Measurements from ENCODE around the gene SLC12A4.

The SLC12A4 gene

GRCh38 chr16:67962135-67962534 lies 6.3 kb downstream of the SLC12A4 start:
- DNase-seq, result no peak

GRCh38 chr16:67961551-67961957 lies 6.9 kb downstream of the SLC12A4 start:
- no peak for DNase-seq

GRCh38 chr16:67959536-67960329 lies 8.7 kb downstream of the SLC12A4 start:
- DNase-seq, result no peak

GRCh38 chr16:67957622-67958021 lies 10.8 kb downstream of the SLC12A4 start:
- DNase-seq, result no peak

GRCh38 chr16:67954421-67955196 lies 13.8 kb downstream of the SLC12A4 start:
- no peak for DNase-seq

- DNase-seq, result no peak
These were observed 14.6 kb downstream of the SLC12A4 start for GRCh38 chr16:67953641-67954375.

- DNase-seq, result no peak
These were observed 17.0 kb downstream of the SLC12A4 start for GRCh38 chr16:67951485-67951884.

- no peak for DNase-seq
These were observed 18.0 kb downstream of the SLC12A4 start for GRCh38 chr16:67950335-67950843.

GRCh38 chr16:67949645-67950044 lies 18.8 kb downstream of the SLC12A4 start:
- DNase-seq, result no peak

GRCh38 chr16:67948015-67948414 lies 20.4 kb downstream of the SLC12A4 start:
- no peak for DNase-seq

- DNase-seq, result no peak
These were observed 21.4 kb downstream of the SLC12A4 start for GRCh38 chr16:67946966-67947558.

- no peak for DNase-seq
These were observed 22.3 kb downstream of the SLC12A4 start for GRCh38 chr16:67946128-67946569.

- no peak for DNase-seq
These were observed 23.0 kb downstream of the SLC12A4 start for GRCh38 chr16:67945392-67945933.

GRCh38 chr16:67944690-67945391 lies 23.6 kb downstream of the SLC12A4 start:
- no peak for DNase-seq

- no peak for DNase-seq
These were observed 24.6 kb downstream of the SLC12A4 start, which contains the start of gene LCAT for GRCh38 chr16:67943619-67944504. TSS of gene LCAT (minus strand) at chr16:67944120. CDS start at chr16:67944101, 19 bp downstream.

GRCh38 chr16:67943256-67943618 lies 25.2 kb downstream of the SLC12A4 start:
- no peak for DNase-seq

- DNase-seq, result no peak
These were observed 25.8 kb downstream of the SLC12A4 start for GRCh38 chr16:67942510-67943255.

- peak; percentile 44 for DNase-seq
These were observed 26.3 kb downstream of the SLC12A4 start for GRCh38 chr16:67942200-67942509.

GRCh38 chr16:67941469-67942199 lies 26.8 kb downstream of the SLC12A4 start:
- no peak for DNase-seq

Data from CD4-positive, alpha-beta T cell treated with Interleukin-17A for 1 hour (primary cell).